Osteoblast (primary cell): Measurements from ENCODE around the gene SALL4. TPM values are rescaled to one million over a fixed set of nuclear protein-coding genes. Genes with fewer than 3 reads are reported as not detected.
"Not testable (repeated sequence)": the region's sequence is repeated elsewhere in the genome, so short reads cannot be mapped to it uniquely, and the experiment has no call there.

ENCODE experiments used
- DNase-seq: peaks from one replicate; pipeline ENCODE4 v3.0.0; 2011; ENCODE audit warnings: low spot score, mixed read lengths; ENCODE audit not compliant: insufficient read length; ENCODE audit errors: missing footprints
- H2AFZ ChIP-seq: 2 replicates; pipeline ENCODE4 v1.6.0; 2011; ENCODE audit warnings: mild to moderate bottlenecking, low read length
- H3K27ac ChIP-seq: 2 replicates; pipeline ENCODE4 v1.5.1; 2011; ENCODE audit warnings: mild to moderate bottlenecking, low read depth, low read length, moderate library complexity
- H3K27me3 ChIP-seq: 2 replicates; pipeline ENCODE4 v1.6.0; 2012; ENCODE audit warnings: mild to moderate bottlenecking, control low read depth, inconsistent platforms, low read length, moderate library complexity; ENCODE audit not compliant: insufficient read depth
- H3K36me3 ChIP-seq: 2 replicates; pipeline ENCODE4 v1.5.1; 2011; ENCODE audit warnings: mild to moderate bottlenecking, low read length, control low read depth, moderate library complexity; ENCODE audit not compliant: insufficient read depth
- H3K4me1 ChIP-seq: 2 replicates; pipeline ENCODE4 v1.5.1; 2011; ENCODE audit warnings: mild to moderate bottlenecking, low read length, control low read depth, moderate library complexity; ENCODE audit not compliant: insufficient read depth
- H3K4me2 ChIP-seq: 2 replicates; pipeline ENCODE4 v1.6.0; 2011; ENCODE audit warnings: mild to moderate bottlenecking, low read length; ENCODE audit not compliant: insufficient read depth
- H3K4me3 ChIP-seq: fragments of 200-600 bp; sonication (generic); 3 replicates; pipeline ENCODE4 v1.5.1; 2012; ENCODE audit warnings: mild to moderate bottlenecking, low read length, inconsistent platforms; ENCODE audit not compliant: insufficient read depth
- H3K79me2 ChIP-seq: 2 replicates; pipeline ENCODE4 v1.6.0; 2012; ENCODE audit warnings: mild to moderate bottlenecking, low read length, control low read depth, inconsistent platforms; ENCODE audit not compliant: insufficient read depth
- H3K9me3 ChIP-seq: 2 replicates; pipeline ENCODE4 v1.5.1; 2011; ENCODE audit warnings: low read depth, low read length, control low read depth
- H4K20me1 ChIP-seq: 2 replicates; pipeline ENCODE4 v1.6.0; 2012; ENCODE audit warnings: mild to moderate bottlenecking, low read length, control low read depth; ENCODE audit not compliant: insufficient read depth
- total RNA-seq: library from RNA; depleted of rRNA; stranded (reverse); fragments of >200 nt; gene quantifications from 2 replicates; pipeline ENCODE4 v1.2.3, GENCODE V29; 2012
- TF ChIP-seq, protein P1 (sequence below): IDR thresholded peaks from 2 replicates; pipeline ENCODE4 v1.5.1; 2011; ENCODE audit warnings: mild to moderate bottlenecking, low read depth, low read length, moderate library complexity; ENCODE audit errors: extremely low read depth

Gene SALL4
- total RNA-seq, 1 donor, result 3.3 TPM

DNA sequence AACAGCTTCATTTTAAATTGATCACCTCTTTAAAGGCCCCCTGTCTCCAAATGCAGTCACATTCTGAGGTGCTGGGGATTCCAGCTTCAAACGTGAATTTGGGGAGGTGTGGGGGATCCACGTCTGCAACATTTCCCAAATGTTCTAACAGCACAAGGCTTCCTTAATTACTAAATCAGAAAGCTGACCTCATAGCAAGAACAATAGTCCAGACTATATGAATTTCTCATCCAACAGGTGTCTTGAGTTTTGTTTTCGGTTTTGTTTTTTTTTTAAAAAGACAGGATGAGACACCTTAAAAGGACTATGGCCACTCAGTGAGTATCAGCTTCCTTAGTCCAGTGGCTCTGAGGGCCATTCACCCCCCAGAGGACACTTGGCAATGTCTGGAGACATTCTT lies 45.7 kb downstream of the SALL4 start:
- no peak for DNase-seq
- no peaks in the 10 kb centered on the region for H4K20me1 ChIP-seq
- peaks cover 41% of the 10 kb centered on the region for H3K79me2 ChIP-seq
- TF ChIP-seq, protein P1, sequence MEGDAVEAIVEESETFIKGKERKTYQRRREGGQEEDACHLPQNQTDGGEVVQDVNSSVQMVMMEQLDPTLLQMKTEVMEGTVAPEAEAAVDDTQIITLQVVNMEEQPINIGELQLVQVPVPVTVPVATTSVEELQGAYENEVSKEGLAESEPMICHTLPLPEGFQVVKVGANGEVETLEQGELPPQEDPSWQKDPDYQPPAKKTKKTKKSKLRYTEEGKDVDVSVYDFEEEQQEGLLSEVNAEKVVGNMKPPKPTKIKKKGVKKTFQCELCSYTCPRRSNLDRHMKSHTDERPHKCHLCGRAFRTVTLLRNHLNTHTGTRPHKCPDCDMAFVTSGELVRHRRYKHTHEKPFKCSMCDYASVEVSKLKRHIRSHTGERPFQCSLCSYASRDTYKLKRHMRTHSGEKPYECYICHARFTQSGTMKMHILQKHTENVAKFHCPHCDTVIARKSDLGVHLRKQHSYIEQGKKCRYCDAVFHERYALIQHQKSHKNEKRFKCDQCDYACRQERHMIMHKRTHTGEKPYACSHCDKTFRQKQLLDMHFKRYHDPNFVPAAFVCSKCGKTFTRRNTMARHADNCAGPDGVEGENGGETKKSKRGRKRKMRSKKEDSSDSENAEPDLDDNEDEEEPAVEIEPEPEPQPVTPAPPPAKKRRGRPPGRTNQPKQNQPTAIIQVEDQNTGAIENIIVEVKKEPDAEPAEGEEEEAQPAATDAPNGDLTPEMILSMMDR, result no peak
- H3K4me2 ChIP-seq, result no peak overlapping the region
- no peak overlapping the region for H3K27ac ChIP-seq
- H3K36me3 ChIP-seq, result no peaks in the 10 kb centered on the region
- no peak overlapping the region for H2AFZ ChIP-seq
- H3K9me3 ChIP-seq, result no peaks in the 10 kb centered on the region
- no peaks in the 10 kb centered on the region for H3K27me3 ChIP-seq
- no peak overlapping the region for H3K4me3 ChIP-seq
- peaks cover 21% of the 10 kb centered on the region for H3K4me1 ChIP-seq

DNA sequence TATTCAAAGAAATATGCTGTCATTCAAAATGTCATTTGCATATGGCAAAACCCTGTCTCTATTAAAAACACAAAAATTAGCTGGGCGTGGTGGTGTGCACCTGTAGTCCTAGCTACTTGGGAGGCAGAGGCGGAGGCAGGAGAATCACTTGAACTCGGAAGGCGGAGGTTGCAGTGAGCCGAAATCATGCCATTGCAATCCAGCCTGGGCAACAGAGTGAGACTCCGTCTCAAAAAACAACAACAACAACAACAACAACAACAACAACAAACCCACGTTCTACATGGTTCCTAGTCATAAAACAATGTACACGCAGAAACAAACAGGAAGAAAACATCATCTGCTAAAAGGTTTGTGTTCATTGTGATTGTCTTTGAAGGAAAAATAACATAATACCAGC lies 49.1 kb downstream of the SALL4 start:
- H3K4me2 ChIP-seq, result peak overlapping the region; percentile 75
- peak overlapping the region; percentile 98 for H3K27ac ChIP-seq
- H3K79me2 ChIP-seq, result peaks cover 28% of the 10 kb centered on the region
- not testable (repeated sequence) for H3K4me3 ChIP-seq, H3K36me3 ChIP-seq, H3K9me3 ChIP-seq, DNase-seq, H4K20me1 ChIP-seq, H3K27me3 ChIP-seq, H2AFZ ChIP-seq
- peaks cover 34% of the 10 kb centered on the region for H3K4me1 ChIP-seq

DNA sequence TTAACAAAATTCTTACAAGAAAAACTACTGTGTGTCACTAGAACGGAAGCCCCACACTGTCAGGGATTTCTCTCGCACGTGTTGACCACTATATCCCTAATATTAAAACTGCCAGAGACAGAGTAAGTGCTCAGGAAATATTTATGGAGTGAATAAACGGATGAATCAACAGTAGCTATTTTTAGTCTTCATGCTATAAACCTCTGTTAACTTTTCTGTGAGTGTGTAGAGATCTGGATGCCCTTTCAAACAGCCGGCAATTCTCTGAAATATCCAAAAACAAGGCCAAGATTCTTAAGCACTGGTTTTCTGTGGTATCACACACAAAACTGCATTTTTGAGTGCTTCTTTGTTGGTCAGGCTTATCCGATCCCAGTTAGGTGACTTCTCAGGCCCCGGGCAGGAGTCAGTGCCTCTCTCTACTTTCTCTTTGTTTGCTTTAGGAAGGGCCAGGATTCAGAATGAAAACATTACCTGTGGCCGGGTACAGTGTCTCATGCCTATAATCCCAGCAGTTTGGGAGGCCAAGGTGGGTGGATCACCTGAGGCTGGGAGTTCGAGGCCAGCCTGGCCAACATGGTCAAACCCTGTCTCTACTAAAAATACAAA lies 49.9 kb downstream of the SALL4 start:
- no peaks in the 10 kb centered on the region for H3K9me3 ChIP-seq
- H3K79me2 ChIP-seq, result peaks cover 32% of the 10 kb centered on the region
- H4K20me1 ChIP-seq, result no peaks in the 10 kb centered on the region
- H3K4me2 ChIP-seq, result peak overlapping the region; percentile 75
- TF ChIP-seq, protein P1, result no peak
- no peaks in the 10 kb centered on the region for H3K36me3 ChIP-seq
- peak; percentile 97 for DNase-seq
- peak overlapping the region; percentile 53 for H3K4me3 ChIP-seq
- H3K4me1 ChIP-seq, result peaks cover 34% of the 10 kb centered on the region
- peak overlapping the region; percentile 62 for H2AFZ ChIP-seq
- peak overlapping the region; percentile 98 for H3K27ac ChIP-seq
- H3K27me3 ChIP-seq, result no peaks in the 10 kb centered on the region

DNA sequence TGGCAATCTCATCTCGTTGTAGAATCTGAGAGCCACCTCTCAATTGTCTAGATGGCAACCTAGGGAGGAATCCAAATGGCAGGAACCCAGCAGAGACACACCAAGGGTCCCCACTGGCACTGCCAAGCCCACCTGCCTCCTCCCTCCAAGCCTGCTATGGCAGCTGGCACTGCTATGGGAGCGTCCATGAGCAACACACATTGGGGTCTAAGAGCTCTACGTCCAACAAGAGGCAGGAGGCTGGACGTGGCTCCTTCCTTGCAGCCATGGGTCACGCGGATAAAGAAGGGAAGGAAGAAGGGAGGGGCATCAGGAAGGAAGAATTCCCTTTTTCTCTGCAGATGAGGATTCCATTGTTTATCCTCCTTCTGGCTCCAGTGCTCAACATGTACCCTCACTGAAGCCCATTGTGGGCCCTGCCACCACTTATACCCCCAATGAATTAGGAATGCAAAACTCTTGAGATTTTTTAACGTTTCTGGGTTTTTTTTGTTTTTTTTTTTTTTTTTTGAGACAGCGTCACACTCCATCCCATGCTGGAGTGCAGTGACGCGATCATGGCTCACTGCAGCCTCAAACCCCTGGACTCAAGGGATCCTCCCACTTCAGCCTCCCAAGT lies 51.4 kb downstream of the SALL4 start:
- H3K9me3 ChIP-seq, result no peaks in the 10 kb centered on the region
- peak overlapping the region; percentile 53 for H3K4me2 ChIP-seq
- peak overlapping the region; percentile 98 for H3K27ac ChIP-seq
- TF ChIP-seq, protein P1, result no peak
- no peak overlapping the region for H2AFZ ChIP-seq
- H4K20me1 ChIP-seq, result no peaks in the 10 kb centered on the region
- DNase-seq, result no peak
- no peaks in the 10 kb centered on the region for H3K36me3 ChIP-seq
- peaks cover 34% of the 10 kb centered on the region for H3K4me1 ChIP-seq
- H3K79me2 ChIP-seq, result peaks cover 27% of the 10 kb centered on the region
- no peaks in the 10 kb centered on the region for H3K27me3 ChIP-seq
- peak overlapping the region; percentile 26 for H3K4me3 ChIP-seq
